Activated CD8-positive, alpha-beta memory T cell treated with anti-CD3 and anti-CD28 coated beads, Interleukin-2, amount 50 U/mL, for 1 hour (primary cell): ENCODE results near the gene GCK.

Experiments
- DNase-seq: peaks from one replicate; pipeline ENCODE4 v3.0.0-alpha.2; 2020; ENCODE audit errors: extremely low read depth

The GCK gene

DNA sequence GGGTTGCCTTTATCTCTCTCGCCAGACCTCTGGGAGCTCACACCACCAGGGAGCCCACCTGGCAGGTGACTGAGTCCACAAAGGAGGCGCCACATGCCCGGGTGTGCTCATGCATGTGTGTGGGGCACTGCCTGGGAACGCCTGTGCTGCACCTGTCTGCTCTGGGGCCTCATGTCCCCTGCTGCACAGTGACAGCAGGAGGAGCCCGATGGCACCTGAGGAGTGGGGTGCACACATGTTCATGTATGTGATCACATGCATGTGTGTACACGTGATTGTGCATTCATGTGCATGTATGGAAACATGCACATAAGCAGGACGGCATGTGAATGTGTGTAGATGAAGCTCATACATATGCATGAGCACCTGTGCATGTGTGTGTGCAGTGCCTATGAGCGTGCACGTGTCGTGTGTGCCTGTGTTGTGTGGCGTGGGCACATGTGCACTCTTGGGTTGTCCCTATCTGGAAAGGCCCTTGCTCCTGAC, 33.6 kb upstream of the GCK start:
- DNase-seq: no peak

DNA sequence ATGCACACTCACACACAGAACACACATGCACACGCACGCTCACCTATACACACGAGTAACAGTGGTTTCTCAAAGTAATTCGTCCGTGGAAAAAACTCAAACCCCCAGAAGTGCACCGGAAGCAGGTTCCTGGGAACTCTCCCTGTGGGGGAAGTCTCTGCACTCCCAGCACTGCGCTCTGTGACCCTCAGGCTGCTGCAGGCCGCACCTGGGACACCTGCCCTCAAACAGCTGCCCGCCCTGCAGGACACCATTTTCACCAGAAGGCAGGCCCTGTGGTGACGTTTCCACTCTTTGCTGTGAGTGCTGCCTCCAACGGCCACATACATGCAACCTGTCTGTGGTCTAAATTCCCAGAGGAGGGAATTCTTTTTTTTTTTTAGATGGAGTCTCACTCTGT, 32.8 kb upstream of the GCK start:
- no peak for DNase-seq

DNA sequence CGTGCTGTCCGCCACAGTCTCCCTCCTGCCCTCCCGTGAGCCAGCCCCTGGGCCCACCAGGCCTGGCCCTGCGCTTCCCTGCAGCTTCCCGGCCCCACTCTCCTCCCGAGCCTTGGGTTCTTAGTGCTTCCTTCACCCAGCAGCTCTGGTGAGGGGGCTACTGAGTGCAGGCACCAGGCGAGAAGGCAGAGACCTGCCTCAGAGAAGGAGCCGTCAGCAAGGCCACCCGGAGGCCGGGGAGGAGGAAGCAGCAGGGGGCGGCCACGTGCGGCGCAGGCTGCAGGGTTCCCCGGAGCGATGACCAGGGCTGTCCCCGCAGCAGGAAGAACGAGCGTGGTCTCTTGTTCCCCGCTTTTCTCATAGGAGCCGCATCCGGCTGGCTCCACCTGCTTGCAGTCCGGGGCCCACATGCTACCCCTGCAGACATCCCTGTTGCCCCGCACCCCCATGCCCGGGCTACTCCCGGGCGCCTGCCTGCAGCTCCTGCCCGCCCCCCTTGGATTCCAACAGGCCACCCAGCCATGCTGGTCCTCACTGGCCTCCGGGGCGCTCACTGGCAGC, 32.1 kb upstream of the GCK start:
- DNase-seq: no peak

DNA sequence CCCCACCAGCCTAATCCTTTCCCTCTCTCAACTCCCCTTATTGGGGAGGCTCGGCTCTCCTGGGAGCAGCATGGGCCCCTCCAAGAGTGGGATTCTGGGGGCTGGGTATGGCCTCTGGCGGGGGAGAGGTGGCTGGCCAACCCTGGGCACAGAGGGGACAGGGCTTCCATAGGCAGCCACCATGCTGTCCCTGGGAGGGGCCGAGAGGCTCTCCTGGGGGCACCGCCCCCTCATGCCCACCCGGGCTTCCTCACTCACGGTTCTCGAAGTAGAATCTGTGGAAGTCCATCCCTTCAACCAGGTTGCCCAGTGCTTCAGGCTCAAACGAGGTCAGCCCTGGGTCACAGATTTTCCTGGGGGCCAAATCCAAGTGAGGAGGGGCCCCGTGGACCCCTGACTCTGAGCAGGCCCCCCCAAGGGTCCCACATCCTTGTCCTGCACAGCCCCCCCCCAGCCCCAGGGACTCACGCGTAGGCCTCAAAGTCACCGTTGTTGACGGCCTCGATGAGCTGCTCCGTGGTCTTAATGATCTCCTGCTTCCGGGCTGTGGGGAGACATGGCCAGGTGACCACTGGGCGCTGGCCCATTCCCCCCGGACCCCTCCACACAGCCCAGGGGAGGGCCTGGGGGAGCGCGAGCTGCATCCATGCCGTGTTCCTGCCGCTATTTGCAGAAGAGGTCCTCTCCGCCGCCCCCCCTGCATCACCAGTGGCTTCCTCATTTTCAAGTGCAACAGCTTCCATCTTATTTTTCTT, 31.3 kb upstream of the GCK start:
- DNase-seq: no peak

DNA sequence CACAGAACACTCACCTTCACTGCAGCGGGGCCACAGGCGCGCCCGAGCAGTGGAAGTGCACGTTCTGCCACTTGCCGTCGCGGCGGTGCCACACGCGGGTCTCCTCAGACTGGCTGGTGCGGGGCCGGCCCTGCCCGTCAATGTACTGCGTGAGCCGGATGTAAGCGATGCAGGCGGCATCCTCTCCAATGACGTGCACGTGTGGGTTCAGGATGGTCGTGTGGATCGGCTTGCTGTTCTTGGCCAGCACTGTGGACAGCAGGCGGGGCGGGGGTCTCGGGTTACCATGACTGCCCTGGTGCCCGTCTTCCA, 30.8 kb upstream of the GCK start:
- no peak for DNase-seq

DNA sequence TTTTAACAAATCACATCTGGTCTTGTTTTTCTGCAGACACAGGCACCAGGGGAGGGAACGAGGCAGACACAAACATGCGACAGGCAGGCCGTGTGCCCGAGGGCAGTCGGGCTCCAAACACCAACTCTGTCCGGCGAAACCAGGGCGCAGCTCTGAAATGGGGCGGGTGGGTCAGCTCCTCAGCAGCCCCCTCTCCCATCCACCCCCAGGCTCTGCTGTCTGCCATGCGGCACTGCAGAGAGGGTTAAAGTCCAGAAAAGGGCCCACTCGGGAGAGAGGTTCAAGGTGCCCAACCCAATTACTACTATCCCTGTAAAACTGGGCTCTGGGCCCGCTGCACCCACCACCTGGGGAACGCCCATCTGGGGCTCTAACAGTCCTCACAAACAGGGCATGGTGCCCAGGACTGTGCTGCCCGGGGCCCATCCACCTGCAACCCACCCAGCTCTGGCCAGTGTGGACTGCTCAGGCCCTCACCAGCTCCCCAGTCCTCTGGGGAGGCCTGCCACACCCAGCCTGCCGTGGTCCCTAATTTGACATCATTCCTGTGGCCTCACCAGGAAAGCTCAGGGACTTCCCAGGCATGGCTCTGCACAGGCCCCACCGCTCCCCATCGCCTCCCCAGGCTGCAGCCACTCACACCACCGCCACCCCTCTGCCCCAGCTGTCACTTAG, 30.3 kb upstream of the GCK start:
- no peak for DNase-seq

DNA sequence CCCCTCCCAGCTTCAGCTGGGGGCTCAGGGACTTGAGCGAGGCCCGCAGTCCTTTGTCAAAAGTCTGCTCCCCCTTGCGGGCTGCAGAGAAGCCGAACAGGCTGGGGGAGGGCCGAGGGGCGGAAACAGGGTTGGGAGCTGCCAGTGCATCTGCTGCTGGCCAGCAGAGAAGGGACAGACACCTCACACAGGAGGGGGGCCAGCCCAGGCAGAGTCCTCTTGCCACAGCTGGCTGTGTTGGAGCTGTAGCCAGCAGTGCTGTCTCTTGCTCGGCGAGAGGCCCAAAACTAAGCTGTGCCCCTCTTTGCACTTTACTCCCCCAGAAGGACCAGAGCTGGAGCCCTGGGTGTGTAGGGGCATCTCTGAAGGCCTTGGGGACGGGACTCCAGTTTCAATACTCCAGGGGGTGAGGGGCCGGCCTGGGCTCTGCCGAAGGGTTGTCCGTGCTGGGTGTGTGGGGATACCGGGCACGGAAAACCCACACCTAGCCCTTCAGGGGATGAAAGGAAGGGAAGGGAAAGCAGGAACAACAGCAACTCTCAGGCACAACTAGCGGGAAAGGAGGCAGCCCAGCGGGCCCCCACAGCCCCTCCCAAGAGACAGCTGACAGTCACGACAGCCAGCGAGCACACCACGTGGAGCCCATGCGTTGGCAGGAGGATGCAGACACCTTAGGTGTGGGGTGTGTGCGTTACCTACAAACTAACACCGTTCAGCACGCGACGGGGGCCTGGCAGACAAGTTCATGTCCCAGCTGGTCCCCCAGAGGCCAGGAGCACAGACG, 29.4 kb upstream of the GCK start:
- DNase-seq: no peak

DNA sequence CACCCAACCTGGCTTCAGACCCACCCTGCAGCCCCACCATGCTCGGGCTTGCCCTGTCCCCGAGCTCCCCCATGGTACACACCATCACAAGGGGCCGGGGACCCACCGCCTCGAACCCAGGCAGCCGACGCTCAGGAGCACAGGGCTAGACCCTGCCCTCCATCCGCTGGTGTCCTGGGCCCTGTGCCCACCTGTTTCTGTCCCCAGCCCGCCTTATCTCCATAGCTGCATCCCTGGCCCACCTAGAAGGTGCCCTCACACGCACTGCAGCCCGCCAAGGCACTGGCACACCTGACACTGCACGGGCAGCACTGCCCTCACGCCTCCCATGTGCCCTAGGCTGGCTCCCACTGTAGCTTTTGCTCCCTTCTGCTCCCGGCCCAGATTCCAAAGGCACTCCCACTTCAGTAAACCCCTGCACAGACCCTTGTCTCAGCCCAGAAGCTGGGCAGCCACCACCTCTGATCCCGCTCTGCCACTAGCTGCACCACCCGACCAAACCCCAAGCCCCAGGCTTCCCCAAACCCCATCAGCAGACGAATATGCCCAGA, 28.7 kb upstream of the GCK start:
- DNase-seq: no peak

DNA sequence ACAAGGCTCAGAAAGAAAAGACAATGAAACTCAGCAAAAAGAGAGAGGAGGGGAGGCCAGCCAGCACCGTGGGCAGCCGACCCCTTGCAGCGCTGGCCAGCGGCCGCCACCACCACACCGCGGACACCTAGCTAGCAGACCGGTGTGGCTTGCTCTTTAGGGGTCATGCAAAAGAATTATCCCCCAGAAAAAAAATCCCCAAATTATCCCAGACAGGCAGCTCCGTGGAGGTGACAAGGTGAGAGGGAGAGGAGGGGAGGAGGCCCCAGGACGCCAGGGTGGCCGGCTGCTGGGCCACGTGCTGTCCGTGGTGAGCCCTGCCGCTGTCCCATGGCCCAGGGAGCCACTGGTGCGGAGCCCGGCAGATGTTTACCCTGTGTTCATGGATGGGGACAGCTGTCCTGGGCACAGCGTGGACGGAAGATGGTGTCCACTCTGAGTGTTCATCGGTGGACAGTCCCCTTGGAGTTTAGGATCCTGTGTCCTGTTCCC, 28.0 kb upstream of the GCK start:
- no peak for DNase-seq

DNA sequence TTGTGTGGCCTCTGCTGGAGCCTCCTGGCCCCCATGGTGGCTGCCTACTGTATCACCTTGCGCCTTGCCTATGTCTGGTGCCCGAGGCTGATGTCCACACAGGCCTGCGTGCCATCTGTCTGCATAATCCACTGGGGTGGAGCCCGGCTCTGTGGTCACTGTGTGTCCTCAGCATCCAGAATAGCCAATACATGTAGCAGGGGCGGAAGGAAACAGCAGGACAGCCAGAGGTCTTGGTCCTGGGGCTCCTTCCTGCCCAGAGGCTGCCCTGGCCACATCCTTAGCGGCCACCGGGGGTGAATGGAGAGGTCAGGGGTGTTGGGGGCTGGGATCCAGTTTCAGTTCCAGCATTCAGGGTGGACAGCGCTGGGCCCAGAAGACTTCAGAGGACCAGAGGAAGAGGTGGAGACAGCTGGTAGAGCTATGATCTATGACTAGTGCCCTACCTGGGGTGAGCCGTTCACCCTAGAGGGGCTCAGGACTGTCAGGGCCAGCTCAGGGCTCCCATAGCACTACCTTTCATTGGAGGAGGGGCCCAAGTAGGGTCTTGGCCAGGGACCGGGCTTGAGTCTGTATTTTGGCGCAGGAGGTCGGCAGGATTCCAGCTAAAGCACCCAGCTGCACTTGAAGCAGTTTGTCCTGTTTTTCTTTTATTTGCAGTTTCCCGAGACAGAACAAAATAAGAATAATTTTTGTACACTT, 27.4 kb upstream of the GCK start:
- DNase-seq: no peak

DNA sequence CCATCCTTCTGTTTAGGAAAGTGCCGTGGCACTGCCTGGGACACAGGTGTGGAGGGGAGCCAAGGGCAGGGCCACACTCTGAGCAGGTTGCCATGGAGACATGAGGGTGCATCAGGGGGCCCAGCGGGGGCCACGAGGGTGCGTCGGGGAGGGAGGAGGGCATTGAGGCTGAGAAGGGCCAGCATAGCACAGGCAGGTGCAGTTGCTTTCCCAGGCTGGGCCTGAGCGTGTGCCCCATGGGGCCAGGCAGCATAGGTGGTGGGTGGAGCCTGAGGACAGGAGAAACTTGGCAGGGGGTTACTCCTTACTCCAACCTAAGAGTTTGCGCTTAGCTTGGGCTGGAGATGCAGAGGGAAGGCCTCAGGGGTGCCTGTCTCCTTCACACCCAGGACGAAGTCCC, 26.8 kb upstream of the GCK start:
- no peak for DNase-seq

DNA sequence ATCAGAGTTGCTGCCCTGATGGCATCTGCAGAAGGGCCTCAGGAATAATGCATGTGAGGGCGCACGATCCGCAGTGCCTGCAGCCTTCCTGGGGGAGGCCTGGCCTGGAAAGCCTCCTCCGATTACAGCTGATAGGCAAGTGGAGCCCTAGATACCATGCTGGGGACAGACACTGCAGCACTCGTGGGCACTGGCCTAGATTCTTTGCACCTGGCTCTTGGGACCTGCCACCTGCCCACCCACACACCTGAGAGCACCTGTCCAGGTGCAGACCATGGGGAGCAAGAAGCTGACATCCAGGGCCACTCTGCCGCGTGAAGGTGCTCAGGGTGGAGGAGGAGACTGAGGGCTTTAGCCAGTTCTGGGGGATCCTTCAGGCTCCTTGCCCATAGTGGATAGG, 26.3 kb upstream of the GCK start:
- no peak for DNase-seq

DNA sequence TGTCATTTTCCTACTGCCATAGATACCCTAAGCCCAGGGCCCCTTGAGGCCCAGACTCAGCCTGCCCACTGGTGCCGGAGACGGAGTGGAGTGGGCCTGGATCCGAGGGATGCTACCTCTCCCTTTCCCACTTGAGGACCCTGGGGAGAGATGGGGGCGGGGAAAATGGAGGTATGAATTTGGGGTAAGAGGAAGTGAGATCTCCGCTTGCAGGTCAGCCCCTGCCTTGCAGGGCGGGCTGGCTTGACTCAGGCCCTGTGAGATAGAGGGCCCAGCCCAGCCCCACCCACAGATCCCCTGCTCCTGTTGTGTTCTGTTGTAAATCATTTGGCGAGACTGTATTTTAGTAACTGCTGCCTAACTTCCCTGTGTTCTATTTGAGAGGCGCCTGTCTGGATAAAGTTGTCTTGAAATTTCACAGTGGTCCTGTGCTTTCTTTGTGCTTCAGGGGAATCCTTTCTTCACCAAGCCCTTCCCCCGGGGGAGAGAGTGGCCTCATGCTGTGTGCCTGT, 24.7 kb upstream of the GCK start:
- DNase-seq: no peak

DNA sequence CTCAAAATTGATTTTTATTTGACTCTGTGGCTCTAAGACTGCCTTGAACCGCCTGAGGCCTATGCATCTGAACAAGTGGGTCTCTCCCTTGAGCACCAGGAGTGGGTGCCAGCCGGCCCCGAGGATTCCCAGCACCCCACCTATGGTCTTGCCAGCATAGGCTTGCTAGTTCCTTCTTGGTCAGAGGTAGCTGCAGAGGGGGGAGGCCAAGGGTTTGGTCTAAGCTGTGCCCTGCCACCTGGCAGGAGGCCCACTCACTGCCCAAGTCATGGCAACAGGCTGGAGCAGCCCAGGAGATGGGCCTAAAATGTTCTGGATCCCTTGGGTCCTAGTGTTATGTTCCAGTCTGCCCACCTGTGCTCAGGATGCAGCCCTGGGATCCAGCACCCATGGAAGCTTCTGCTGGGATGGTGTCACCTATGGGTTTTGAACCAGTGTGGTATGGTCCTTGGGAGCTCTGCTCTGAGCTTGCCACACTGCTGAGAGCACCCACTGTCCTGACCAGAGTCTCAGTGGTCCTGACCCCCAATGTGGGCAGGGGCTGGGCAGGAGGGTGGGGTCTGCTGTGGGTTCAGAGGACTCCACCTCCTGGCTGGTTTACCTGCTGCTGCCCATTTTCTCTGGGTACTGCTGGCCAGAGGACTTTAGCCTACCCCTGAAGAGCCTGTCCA, 24.1 kb upstream of the GCK start:
- DNase-seq: no peak

DNA sequence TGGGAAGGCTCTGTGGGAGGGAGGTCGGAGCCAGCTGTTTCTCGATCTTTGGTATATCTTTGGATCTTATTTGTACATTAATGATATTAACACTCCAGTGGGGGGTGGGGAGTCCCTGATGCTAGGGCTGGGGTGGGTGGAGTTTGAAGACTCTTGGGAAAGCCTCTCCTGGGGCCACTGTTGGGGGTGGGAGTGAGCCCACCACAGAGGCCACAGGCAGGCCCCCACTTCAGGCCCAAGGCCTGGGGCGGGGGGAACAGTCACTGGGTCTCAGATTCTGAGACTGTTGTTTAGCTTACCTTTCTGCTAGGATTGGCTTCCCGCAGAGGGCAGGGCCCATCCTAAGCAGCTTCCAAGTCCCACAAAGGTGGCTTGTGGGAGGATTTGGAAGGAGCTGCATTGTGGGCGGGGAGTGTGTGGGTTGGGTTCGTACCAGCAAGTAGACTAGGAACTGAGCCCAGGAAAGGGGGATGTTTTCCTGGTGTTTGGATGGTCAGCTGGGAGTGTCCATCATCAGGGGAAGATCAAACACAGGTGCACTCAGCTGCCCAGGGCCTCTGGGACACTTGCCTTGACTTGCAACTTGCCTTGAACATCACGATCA, 23.4 kb upstream of the GCK start:
- no peak for DNase-seq

DNA sequence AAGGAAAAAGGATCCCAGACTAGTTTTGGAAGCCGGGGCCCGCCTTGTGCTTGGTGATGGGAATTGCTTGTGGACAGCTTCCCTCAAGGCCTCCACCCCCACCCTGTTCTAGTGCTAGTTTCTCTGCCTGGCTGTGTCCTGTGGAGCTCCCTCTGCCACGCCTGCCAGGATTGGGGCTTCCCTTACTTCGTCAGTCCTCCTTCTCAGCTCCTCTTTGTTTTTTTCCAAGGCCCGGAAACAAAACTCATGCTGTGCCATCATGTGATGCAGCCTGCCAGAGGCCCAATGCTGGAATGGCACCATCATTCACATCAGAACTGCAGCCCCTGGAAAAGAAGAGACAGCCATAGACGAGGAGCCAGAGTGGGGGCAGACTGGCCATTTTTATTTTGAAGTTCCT, 22.8 kb upstream of the GCK start:
- DNase-seq: no peak

DNA sequence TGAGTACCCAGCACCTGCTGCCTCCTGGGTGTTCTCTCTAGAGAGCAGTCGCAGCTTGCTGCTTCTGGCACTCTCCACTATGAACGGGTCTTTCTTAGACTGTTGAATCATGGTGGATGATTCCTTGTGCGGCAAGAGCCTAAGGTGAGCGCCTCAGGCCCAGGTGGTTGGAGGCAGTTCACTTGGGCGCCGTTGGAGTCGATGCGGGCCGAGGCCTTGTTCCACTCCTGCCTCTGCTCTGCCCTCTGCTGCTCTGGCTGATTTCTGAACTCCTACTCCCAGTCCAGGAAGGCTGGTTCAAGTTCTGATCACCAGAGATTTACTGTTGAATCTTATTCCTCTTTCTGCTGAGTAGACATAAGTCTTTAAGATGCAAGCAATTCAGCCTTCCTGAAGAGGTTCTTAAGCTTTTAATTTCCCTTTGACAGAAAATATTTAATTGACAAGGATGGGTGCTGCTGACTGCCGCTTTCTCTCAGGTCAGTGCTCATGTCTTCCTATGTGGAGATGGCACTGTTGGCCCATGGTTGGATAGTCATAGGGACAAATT, 22.0 kb upstream of the GCK start:
- DNase-seq: no peak

DNA sequence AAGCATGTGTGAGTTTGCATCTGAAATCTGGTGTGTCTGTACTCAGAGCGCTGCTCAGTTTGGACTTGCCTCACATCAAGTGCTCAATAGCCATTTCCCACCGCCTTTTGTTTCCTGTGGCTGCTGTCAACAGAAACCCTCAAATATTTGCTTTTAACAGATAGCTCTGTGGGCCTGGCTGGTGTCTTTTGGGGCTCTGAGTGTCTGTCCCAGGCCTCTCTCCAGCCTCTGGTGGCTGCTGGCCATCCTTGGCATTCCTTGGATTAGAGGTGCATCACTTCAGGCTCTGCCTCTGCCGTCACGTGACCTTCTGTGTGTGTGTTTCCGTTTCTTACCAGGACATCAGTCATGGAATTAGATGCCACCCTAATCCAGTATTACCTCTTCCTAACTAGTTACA, 20.9 kb upstream of the GCK start:
- no peak for DNase-seq

DNA sequence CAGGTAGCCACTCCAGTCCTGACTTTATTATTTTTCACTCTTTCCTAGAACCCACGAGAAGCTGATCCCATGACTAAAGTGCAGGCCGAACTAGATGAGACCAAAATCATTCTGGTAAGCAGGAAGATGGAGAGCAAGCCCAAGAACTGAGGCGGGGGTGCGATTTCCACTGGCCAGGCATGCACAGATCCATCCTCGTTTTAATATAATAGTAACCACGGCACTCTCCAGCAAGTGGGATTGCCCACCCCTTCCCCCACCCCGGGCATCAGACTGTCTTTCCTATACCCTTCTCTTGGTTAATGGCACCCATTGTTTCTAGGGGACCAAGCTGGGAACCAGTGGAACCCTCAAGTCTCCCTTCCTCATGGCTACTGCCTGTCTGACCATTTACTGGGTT, 18.8 kb upstream of the GCK start:
- no peak for DNase-seq

DNA sequence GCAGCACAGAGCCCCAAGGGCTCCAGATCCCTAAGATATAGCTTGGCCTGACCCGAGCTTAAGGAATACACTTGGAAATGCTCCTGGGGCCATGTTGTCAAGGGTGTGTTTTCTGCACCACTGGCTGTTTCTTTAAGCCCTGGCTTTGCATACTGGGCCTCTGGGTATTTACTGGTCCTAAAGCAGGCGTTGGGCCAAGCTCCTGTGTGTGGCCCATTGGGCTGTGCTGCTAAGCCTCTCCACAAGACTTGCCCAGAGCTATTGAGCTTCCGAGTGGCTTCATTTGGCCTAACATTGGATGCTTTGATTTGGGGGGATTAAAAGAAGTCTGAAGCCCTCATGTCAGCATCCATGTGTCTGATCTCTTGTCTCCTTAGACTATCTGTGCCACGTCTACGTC, 16.8 kb upstream of the GCK start:
- no peak for DNase-seq
